Activated naive CD4-positive, alpha-beta T cell treated with anti-CD3 and anti-CD28 coated beads, Interleukin-2, amount 50 U/mL, for 72 hours (primary cell): ENCODE results near the gene PSD2. TPM values are rescaled to one million over a fixed set of nuclear protein-coding genes. Genes with fewer than 3 reads are reported as not detected.

Experiments used
- ATAC-seq, 2 donors: fragments of 150-1000 bp; cut with Tn5 transposase; 2 replicates each; pipeline ENCODE4 v1.10.0; 2021; ENCODE audit warnings: mild to moderate bottlenecking in 2 of 2, moderate library complexity in 2 of 2
- DNase-seq, 2 donors: peaks; one replicate each; pipeline ENCODE4 v3.0.0; 2021 to 2022; ENCODE audit warnings: low spot score in 2 of 2
- H3K27ac Mint-ChIP-seq, 2 donors: one replicate each; pipeline ENCODE4 v1.8.0; 2022; ENCODE audit warnings: mild to moderate bottlenecking in 2 of 2, mixed read lengths in 2 of 2
- H3K36me3 Mint-ChIP-seq, 2 donors: one replicate each; pipeline ENCODE4 v1.8.0; 2022; ENCODE audit warnings: mixed read lengths in 2 of 2
- H3K9me3 Mint-ChIP-seq, 2 donors: one replicate each; pipeline ENCODE4 v1.8.0; 2022; ENCODE audit warnings: mixed read lengths in 2 of 2
- total RNA-seq, 2 donors: library from RNA; stranded (reverse); gene quantifications; one replicate each; pipeline ENCODE4 v1.2.3, GENCODE V29; 2022

The PSD2 gene
- total RNA-seq, 2 donors from 2014 or later: not detected

DNA sequence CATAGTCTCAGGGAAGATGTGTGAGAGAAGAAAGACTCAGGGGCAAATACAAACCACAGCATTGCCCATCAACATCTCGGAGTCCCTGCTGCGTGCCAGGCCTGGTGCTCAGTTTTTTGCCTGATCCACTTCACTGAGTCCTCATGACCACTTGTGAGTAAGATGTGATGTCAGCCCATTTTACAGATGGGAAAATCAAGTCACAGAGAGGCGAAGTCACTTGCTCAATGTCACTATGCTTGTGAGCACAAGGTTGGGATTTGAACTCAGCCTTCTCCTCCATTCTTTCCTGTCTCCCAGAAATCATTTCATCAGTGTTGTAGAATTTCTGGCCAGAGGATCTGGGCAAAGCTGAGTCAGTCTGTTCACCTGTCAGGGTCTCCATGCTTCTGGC is 34.6 kb upstream of the PSD2 start:
- Mint-ChIP-seq H3K27ac (no peak overlapping the region), H3K36me3 (no peaks in the 10 kb centered on the region), H3K9me3 (no peaks in the 10 kb centered on the region)
- DNase-seq (no peak), ATAC-seq (no peak)

DNA sequence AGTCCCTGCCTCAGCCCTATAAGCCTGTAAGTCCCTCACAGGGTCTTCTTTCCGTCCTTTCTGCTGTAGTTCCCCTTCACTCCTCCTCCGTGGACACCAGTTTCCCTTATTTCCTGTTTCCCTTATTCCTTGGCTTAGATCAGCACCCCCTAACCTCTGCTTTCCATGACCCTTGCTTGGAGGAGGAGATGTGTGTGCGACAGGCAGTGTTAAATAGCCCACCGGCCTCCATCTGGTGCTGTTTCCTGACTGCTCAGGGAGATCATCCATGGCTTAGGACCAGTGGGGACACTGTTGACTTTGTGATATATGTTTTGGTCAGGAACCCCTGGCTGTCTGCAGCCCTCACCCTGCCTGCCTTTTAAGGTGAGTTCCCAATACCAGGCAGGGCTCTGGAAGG is 34.1 kb upstream of the PSD2 start:
- no peaks in the 10 kb centered on the region for H3K36me3 Mint-ChIP-seq
- no peak for ATAC-seq

DNA sequence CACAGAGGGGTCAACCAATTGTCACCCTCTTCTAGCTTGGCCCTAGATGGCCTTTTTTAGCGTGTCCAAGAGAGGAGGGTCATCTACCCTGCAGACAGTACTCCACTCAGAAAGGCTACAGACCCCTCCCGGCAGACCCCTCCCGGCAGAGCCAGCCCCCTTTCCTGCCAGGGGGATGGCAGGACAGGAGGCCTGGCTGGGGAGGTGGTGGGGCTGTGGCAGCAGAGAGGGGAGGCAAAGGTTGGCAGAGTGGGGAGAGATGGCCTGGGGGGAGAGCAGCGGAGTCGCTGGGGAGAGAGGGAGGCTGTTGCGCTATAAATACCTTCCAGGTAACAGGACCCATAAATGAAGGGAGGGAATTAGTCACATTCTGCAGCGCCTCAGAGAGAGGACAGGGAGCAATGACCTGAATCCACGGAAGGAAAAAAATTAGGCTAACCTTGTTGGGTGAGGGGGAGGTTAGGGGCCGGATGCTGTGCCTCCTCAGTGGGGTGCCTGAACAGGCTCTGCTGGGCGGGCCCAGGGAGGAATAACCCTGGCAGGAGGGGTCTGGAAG is 32.9 kb upstream of the PSD2 start:
- no peak for ATAC-seq

More for the DNA sequence above, 34.1 kb upstream of the PSD2 start:
- no peak overlapping the region for H3K27ac Mint-ChIP-seq
- no peak for DNase-seq
- no peaks in the 10 kb centered on the region for H3K9me3 Mint-ChIP-seq

DNA sequence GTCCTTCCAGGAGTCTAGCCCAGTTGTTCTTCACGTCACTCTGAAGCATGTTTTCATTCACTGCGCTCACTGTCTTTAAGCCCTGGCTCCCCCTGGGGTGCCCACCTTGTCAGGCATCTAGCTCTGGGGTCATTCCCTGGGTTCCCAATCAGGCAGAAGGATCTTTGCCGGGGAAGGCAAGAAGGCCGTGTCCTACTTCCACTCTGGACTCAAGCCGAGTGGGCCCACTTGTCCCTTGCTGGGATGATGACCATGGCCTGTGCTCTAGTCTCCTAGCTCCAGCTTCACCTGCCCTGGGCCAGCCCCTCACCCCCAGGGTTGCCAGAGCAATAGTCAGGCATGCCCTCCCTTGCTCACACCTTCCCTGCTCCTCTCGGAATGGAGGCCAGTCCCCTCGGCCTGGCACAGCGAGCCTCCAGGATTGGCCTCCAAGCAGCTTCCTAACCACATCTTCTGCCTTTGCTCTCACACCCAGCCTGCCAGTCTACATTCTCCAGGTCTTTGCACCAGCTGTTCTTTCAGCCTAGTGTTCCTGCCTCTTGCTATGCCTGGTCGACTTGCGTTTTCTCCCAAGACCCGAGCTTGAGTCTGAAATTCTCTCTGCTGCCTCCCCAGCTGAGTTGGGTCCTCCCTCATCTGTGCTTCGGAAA is 32.2 kb upstream of the PSD2 start:
- H3K9me3 Mint-ChIP-seq: no peaks in the 10 kb centered on the region
- no peak overlapping the region for H3K27ac Mint-ChIP-seq

More for the DNA sequence above, 32.9 kb upstream of the PSD2 start:
- H3K27ac Mint-ChIP-seq: no peak overlapping the region
- no peaks in the 10 kb centered on the region for H3K9me3 Mint-ChIP-seq
- H3K36me3 Mint-ChIP-seq: no peaks in the 10 kb centered on the region
- no peak for DNase-seq

DNA sequence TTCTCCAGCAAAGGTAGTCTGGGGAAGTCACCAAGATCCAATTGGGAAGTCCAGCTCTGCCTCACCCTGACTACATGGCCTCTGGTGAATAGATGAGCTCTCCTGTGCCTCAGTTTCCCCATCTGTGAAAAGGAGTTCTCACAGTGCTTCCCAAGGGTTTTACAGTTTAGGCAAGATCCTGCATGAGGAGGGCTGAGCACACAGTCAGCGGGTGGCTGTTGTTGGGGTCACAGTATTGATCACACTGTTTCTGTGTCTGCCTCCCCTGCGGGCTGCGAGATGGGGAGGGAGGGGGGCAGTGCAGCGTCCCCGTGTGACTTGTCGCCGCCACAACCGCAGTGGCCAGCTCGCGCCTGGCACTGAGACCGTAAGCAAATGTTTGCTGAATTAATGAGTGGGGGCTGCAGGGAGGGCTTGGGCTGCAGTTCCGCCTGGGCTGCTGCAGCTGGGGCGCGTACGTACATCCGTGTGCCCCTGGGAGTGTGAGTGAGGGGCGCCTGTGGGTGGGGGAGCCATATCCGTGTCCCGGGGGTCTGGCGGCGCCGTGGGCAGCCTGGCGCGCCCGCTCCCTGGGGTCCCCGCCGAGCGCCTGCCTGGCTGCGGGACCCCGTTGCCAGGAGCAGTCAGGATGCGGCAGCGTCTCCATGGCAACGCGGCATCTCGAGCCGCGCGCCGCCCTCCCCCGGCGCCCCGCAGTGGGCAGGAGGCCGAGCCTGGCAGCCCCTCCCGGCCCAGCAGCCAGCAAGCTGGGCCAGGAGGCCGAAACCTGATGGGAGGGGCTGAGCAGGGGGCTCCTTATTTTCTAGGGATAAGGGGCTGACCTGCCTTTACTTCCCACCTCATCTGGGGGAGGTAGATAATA is 31.4 kb upstream of the PSD2 start:
- ATAC-seq: no peak
- Mint-ChIP-seq H3K27ac (no peak overlapping the region), H3K36me3 (no peaks in the 10 kb centered on the region), H3K9me3 (no peaks in the 10 kb centered on the region)
- DNase-seq: no peak

More for the DNA sequence above, 32.2 kb upstream of the PSD2 start:
- DNase-seq: no peak
- ATAC-seq: no peak
- no peaks in the 10 kb centered on the region for H3K36me3 Mint-ChIP-seq

DNA sequence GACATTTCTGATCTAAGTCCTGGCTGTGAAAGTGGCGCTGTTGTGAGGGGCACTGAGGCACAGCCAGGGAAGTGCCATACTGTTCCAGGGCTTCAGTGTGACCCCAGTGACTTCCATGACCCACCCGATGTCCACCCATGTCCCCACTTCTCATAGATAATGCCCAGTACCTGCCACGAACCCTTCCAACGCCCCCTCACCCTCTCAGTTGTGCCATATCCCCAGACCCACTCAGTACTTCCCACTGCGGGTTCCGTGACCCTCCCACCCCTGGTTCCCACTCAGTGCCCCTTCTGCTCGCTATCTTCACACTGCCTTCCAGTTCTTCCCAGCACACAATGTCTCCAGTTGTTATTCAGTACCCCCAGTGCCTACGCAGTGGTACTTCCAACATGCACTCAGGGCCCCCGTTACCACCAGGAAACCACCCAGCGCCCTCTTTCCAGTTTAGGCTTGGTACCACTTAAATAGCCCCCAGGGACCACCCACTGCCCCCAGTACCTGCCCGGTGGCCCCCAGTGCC is 30.7 kb upstream of the PSD2 start:
- DNase-seq (no peak), ATAC-seq (no peak)
- Mint-ChIP-seq H3K27ac (no peak overlapping the region), H3K9me3 (no peaks in the 10 kb centered on the region), H3K36me3 (no peaks in the 10 kb centered on the region)

DNA sequence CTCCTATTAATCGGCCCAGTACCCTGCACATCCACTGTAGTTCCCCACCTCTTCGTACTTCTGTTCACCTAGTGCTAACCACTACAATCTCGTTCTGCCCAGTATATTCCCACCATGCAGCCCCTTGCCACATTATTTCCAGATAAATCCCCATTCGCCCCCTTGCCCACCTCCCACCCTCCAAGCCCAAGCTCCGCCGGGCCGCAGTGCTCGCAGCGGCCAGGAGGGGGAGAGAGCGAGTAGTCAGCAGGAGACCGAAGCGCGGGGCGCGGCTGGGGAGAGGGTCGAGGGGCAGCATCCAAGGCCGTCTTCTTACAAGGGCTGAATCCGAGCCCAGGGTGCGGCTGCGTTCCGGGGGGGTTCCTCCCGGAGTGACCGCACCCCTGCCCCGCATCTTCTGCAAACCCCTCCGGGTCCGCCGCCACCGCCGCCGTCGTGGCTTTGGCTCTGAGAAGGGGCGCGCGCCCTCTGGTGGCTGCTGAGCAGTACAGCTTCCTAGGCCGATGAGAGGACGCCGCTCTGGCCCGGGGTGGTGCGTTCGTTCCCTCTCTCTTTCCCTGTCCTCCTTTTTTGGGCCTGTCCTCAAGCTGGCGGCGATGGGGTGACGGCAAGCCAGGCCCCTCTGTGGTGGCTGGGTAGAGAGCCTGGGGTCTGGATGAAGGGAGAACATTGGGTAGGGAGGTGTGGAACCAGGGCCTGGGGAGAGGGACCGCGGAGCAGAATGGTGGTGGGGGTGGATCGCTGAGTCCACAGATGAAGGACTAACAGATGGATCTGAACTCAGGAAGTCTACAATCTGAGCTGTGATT is 30.0 kb upstream of the PSD2 start:
- DNase-seq (peak; percentile 86 to 90), ATAC-seq (peak; percentile 89)
- Mint-ChIP-seq H3K27ac (no peak overlapping the region), H3K9me3 (no peaks in the 10 kb centered on the region), H3K36me3 (no peaks in the 10 kb centered on the region)

DNA sequence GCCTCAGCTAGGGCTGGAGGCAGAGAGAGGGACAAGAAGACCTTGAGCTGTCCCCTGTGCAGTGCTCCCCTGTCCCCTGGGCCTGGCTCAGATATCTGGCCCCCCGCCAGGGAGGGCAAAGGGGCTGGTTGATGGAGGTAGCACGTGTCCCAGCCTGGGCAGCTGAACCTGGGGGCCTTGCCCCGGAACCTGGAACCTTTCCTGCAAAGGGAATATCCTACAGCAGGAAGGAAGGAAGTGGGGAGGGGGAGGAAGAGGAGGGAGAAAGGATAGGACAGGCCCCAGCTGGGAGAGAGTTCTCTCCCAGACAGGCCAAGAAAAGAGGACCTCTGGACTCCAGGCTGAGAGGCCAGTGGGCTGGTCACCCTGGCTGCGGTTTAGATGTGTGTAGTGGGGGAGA is 27.6 kb upstream of the PSD2 start:
- no peak for DNase-seq
- no peak for ATAC-seq
- no peaks in the 10 kb centered on the region for H3K36me3 Mint-ChIP-seq
- H3K9me3 Mint-ChIP-seq: no peaks in the 10 kb centered on the region
- no peak overlapping the region for H3K27ac Mint-ChIP-seq

DNA sequence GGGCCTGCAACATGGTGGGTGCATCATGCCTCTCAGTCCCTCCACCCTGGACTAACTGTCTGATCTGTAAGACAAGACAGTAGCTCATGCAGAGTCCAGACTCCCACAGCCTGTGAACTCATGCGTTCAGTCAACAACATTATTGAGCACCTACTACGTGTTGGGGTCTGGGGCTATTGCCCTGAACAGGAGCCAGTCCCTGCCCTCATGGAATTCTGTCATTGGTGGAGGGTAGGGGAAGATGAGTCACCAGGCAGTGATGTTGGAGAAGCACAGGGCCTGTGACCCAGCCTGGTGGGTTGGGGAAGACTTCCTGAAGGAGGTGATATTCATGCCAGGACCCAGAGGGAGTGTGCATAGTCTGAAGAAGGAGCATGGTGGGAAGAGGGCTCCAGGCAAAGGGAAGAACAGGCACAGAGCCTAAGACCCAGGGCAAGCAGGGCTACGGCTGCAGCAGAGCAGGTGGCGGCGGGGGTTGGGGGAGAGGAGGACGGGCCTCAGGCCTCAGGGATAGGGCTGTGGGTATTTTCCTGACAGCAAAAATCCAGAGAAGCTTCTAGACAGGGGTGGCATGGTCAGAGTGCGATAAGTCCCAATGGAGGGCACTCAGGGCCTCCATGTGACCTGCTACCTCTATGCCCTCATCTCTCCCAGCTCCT is 26.7 kb upstream of the PSD2 start:
- ATAC-seq: no peak
- Mint-ChIP-seq H3K36me3 (no peaks in the 10 kb centered on the region), H3K27ac (no peak overlapping the region), H3K9me3 (no peaks in the 10 kb centered on the region)
- no peak for DNase-seq

DNA sequence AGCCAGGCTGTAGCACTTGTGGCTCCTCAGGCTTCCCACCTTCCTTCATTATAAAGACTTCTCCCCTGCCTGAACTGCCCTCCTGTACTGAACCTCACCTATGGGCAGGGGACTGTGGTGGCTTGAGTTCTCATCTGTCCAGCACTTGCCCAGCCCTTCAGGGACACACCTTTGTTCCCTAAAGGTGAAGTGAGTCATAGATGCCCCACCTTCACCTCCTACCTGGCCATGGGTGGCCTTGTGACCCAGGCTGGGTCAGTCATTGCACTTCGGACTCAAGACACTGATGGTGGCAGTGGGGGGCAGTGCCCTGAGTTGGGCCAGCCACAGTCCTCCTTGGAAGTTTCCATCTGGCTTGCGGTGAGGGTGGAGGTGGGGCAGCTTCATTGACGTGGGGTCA is 26.1 kb upstream of the PSD2 start:
- no peak for ATAC-seq
- Mint-ChIP-seq H3K36me3 (no peaks in the 10 kb centered on the region), H3K9me3 (no peaks in the 10 kb centered on the region), H3K27ac (no peak overlapping the region)
- no peak for DNase-seq

DNA sequence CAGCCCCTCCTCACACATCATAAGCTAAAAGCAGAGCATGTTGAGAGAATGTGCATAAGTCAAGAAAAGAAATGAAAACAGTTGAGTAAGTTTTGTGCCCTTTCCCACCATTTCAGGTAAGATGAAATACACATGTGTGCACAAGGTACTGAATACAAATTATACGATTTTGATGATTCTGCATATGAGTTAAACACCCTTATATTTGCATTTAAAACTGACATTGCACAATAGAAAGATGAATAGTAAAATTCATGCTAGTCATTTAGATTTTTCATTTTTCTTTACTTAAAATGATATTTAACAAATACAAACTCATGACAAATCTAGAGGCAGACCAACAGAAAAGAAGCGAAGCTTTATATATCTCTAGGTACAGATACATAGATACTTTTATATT is 24.9 kb upstream of the PSD2 start:
- peak overlapping the region in 1 of 2 donors; percentile 44 for H3K27ac Mint-ChIP-seq
- DNase-seq (no peak), ATAC-seq (no peak)
- no peaks in the 10 kb centered on the region for H3K36me3 Mint-ChIP-seq
- H3K9me3 Mint-ChIP-seq: no peaks in the 10 kb centered on the region

DNA sequence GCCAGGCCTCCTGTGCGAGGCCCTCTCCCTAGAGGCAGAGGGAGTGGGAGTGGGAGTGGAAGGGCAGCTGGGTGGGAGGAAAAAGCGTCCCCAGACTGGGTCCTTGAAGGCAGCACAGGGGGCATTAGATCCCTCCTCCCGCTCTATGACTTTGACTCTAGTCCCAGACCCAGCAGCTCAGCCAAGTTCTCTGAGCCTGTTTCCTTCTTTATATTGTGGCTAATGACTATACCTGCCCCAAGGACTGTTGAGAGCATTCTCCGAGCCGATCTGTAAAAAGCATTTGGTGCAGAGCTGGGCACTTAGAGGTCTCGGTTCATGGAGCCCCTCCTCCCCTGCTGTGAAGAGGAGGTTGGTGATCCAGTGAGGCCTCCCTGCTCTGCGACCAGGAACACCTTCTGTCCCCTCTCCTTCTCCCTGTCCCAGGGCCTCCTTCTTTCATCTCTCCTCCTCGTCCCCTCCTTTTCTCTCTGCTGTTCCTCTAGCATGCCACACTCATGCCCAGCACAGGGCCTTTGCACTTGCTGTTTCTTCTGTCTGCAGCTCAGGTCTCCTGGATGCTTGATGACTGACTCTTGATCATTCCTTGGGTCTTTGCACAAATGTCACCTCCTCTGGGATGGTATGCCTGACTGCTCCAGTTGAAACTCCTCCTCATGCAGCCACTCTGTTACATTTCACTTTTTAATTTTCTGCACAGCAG is 23.4 kb upstream of the PSD2 start:
- no peaks in the 10 kb centered on the region for H3K9me3 Mint-ChIP-seq
- no peak for DNase-seq
- H3K36me3 Mint-ChIP-seq: no peaks in the 10 kb centered on the region
- ATAC-seq: no peak
- no peak overlapping the region for H3K27ac Mint-ChIP-seq

DNA sequence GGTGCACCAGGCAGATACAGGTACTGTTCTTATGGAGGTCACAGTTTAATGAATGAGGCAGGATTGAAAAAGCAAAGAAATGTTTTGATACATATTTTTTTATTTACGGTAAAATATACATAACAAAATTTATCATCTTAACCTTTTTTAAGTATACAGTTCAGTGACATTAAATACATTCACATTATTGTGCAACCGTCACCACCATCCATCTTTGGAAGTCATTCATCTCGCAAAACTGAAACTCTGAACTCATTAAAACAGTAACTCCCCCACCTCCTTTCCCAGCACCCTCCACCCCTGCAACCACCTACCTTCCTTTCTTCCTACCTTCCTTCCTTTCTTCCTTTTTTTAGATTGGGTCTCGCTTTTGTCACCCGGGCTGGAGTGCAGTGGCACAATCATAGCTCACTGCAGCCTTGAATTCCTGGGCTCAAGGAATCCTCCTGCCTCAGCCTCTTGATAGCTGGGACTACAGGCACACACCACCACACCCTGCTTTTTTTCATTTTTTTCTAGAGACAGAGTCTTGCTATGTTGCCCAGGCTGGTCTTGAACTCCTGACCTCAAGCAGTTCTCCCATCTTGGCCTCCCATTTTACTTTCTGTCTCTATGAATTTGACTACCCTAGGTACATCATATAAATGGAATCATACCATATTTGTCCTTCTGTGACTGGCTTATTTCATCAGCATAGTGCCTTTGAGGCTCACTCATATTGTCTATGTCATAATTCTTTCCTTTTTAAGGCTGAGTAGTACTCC is 22.5 kb upstream of the PSD2 start:
- ATAC-seq (no peak), DNase-seq (no peak)
- Mint-ChIP-seq H3K9me3 (no peaks in the 10 kb centered on the region), H3K27ac (no peak overlapping the region), H3K36me3 (no peaks in the 10 kb centered on the region)

DNA sequence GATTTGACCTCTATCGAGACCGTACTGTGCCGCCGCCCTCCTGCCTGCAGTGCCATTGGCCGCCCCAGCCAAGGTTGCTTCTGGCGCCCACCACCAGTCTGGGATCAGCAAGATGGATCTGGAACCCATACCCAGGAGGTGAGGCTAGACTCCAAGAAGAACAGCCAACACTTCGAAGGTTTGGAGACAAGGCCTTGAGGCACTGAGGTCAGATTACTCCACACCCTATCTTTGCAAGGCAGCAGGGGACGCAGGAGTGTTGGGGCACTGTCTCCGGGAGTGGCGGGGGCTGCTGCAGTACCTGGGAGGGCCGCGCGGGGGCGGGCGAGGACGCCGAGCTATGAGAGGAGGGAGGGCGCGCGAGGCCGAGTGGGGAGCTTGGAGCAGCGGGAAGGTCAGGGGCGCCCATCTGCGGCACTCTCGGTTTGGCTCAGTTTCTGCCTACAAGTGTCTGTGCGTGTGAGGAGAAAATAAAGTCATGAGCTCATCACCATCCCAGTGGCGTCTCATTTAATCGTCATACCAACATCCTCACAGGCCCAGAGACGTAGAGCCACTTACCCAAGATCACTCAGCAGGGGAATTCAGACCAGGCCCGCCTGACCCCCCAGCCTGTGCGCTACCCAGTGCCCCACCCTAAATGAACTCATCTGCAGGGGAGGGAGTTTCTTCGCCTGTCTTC is 20.5 kb upstream of the PSD2 start:
- Mint-ChIP-seq H3K27ac (no peak overlapping the region), H3K9me3 (no peaks in the 10 kb centered on the region), H3K36me3 (no peaks in the 10 kb centered on the region)
- DNase-seq: peak; percentile 74 to 94
- ATAC-seq: peak; percentile 86 to 98

DNA sequence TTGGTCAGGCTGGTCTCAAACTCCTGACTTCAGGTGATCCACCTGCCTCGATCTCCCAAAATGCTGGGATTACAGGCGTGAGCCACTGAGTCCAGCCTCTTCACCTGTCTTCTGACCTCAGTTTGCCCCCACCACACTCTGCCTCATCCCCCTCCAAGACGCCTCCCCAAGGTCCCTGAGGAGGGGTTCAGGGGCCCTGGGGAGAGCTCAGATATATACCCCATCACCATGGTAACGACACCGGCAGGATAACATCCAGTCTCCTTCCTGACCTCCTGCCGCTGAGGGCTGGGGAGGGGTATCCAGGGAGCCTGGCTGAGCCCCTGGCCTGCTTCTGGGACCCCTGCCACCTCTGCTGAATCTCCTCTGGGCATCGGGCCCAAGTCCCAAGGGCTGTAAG is 19.7 kb upstream of the PSD2 start:
- DNase-seq (no peak), ATAC-seq (no peak)
- no peaks in the 10 kb centered on the region for H3K9me3 Mint-ChIP-seq
- H3K27ac Mint-ChIP-seq: peak overlapping the region in 1 of 2 donors; percentile 25
- no peaks in the 10 kb centered on the region for H3K36me3 Mint-ChIP-seq
